ENCODE measurements around the gene FAM107A.
"Not testable (repeated sequence)": the region's sequence is repeated elsewhere in the genome, so short reads cannot be mapped to it uniquely, and the experiment has no call there.

The FAM107A gene

DNA sequence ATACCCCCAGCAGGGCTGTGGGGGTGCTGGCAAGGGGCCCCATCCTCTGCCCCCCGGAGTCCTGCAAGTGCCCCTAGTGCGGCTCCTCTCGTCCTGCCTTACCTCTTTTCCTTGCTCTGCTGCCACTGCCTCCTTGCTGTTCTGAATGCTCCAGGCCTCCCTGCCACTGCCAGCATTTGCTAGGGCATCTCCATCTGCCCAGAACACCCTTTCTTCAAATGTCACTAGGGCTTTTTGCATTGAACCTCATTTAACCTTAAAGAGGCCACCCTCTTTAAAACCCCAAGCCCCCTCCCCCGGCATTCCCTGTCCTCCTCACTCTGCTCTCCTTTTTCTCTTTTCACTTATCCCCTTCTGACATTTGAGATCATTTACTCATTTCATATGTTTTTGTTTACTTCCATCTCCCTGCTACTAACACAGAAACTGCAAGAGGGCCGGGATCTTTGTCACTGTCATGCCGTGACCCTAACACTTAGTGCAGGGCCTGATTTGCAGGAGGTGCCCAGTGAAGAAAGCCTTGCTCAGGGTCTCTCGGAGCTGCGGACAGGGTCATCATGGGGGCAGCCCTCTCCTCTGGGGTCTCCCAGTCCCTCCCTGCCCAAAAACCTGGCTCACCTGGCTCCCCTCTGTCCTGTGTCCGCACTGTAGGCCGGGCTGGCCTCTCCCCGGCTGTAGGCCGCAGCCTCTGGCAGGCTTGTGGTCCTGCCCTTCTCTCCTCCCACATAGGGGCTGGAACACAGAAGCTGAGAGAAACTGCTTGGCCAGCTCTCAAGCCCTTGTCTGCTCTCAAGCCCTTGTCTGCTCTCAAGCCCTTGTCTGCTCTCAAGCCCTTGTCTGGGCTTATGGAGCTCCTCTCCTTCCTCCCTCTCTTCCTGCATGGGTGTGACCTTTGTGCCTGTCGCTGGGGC is 40.4 kb downstream of the FAM107A start, which contains the start of gene ACOX2:
ACOX2 (minus strand) TSS at position 690 of the 911 bp plus-strand sequence. CDS start 2,084 bp downstream, outside the sequence.
- peak; percentile 58 for DNase-seq (ENCODE audit: low read depth)

DNA sequence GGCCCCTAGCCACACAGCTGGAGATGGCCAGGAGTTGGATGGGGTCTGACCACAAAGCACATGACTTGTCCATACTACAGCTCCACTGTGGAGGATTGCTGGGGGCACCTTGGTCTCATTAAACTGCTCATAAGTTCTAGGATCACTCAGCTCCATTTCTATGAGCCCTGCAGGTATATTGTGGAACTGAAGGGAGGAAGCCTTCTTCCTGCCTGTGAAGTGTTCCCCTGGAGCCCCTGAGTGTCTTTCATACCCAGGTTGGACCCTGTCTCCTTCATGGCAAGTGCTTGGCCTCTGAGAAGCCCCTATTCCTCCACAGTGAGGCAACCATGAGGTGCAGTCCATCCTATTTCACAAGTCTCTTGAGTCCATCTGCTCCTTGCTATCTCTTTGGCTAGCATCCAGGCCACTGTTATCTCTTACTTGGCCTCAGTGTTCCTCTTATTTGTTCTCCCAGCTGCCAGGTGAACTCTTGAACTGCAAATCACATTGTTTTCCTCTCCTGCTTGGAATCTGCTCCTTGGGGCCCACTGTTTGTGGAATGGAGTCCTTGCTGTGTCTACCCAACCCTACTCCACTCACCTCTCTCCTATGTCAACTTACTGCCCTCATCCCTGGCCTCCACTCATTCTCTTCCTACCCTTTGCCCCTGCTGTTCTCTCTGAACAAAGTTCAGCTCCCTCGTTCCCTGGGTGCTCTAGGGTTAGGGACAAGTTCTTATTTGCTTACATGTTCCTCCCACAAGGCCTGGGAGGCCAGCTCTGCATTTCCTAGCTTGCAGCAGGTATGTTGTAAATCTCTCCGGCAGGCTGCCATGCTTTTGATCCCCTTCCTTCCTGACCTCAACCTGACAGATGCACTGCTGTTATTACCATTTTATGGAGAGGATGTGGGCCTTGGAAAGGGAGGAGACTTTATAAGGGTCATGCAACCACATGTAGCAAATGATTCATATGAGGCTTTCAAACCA is 41.4 kb downstream of the FAM107A start:
- DNase-seq (ENCODE audit: low read depth): no peak

DNA sequence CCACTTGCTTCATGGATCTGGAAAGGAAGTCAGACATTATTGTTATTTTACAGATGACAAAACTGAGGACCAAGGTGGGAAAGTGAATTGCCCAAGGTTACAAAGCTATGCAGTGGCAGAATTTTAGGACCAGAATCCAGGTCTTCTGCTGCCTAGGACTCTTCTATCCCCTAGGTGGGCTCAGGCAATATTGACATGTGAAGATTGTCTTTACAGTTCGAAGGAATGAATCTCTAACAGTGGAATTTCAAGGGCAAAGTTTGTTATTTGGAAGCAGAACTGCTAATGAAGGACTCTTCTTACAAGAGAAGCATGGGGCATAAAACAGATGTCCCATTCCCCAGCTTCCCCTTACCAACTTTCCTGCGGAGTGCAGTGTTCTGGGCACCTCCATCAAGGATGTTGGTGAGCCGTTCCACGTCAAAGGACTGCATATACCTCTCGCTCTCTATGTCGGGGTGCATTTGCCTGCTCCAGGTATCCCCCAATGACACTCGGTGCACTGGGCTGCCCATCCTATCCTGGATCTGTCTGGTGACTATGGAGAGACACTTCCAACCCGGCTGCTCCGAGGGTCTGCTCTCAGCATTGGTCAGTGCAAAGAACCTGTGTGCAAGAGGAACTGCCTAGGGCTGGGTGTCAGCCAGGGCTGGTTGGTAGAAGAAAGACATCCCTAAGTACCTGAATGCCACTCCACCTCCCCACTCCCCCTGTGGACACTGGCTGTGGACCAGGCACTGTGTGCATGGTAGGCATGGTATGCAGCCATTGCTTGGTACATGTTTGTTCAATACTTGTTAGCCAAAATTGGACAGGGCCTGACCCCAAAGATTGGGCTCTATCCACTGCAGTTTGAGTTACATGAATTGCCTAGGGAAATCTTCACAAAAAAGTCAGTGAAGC is 42.3 kb downstream of the FAM107A start:
- DNase-seq (ENCODE audit: low read depth): no peak

DNA sequence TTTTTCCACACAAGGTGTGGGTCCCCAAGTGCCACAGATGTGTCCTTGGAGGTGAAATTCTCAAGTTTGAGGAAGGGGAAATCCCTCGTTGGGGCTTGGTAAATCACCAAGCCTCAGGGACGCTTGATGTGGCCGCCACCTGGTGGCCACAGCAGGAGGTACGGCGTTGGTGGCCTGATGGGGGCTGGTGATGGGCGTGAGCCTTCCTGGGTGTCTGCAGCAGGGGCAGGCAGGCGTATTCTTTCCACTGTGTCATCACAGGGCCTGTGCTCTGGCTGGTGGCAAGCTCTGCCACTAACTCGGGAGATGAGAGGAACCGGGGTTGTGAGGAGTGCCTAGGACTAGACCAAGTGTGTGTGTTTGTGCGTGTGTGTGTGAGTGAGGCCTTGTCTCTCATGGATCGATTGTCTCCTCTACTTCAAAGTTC is 44.4 kb downstream of the FAM107A start:
- DNase-seq (ENCODE audit: low read depth): peak; percentile 35

DNA sequence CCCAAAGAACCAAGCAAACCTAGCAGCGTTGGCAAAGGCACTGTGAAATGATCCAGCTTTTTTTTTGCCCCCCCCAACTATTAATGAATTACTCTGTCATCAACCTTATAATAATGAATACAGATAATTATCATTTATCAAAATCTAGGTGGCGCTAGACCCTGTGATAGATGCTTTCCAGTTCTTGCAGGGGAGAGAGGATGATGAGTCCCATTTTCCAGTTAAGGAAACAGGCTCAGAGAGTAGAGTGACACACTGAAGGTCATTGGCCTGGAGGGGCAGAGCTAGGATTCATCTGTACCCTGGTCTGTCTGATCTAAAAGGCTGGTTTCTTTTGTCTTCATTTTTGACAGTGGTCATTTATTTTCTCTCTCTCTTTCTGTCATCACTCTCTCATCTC is 45.2 kb downstream of the FAM107A start:
- DNase-seq (ENCODE audit: low read depth): no peak

DNA sequence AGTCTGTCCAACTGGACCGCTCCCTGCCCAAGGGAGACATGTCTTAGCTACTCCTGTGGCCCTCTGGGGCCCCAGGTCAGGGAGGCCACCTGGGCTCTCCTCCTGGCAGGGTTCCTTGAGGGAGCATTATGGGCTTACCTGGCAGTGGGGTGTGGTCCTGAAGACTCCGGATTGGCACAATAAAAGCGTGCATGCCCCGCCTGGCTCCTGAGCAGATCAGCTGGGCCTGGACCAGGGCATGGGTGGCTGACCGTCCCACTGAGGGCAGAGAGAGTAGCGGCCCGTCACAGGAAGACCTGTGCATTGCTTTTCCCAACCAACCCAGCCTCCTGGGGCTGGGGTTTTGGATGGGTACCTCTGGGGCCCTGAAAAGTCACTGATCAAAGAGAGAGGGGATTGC is 45.6 kb downstream of the FAM107A start:
- no peak for DNase-seq (ENCODE audit: low read depth)

DNA sequence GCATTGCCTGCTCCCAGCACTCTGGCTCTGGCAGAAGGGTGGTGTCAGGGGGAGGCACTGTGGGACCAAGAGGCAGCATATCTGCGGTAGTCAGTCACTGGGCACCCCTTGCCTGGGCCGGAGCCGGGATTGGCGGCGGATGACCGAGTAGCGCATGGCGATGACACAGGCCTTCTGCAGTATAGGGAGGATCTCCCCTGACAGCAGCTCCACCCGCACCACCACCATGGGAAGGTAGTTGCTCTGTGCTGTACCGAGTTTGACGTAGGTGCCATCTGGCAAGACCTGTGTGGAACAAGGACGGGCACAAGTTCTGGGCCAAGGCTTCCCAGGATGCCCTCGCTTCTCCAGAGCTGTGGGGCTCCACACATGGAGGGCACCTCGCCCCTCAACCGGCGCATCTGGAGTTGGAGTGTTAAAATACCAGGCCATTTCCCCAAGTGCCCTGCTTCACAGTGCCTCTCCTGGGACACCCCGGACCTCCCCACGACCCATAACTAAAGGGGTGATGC is 46.8 kb downstream of the FAM107A start:
- DNase-seq (ENCODE audit: low read depth): no peak

DNA sequence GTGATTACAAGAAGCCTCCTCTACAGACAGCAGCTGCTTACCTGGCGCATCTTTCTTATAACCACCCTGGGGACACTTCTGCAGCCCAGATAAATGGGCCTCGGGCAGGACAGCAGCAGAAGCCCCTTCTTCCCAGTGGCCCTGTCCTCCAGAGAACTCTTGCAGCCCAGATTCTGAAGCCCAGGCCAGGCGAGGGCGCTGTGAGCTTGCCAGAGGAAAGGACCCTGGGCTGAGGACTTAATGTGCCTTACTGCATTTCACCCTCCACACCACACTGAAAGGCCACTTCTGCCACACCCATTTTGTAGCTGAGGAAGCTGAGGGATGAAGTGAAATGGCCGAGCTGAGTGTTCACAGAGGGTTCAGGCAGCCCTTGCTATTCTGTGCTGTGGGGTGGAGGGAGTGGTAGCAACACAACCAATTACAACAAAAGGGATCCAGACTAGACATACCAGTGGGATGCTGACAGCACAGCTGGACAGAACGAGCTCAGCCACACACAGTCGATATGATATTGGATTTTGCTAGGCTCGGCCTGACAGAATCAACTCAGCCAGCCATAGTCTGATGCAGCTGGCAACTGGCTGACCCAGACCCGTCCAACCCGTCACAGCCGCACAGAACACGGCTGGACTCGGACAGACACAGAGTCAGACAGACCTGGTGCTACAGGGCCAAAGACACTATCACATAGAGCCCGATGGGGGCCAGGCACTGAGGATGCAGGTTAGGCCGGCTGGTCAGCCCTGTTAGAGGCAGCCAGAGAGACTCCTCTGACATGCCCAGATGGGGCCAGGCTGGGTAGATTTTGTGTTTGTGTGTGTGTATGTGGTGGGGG is 47.5 kb downstream of the FAM107A start:
- no peak for DNase-seq (ENCODE audit: low read depth)

DNA sequence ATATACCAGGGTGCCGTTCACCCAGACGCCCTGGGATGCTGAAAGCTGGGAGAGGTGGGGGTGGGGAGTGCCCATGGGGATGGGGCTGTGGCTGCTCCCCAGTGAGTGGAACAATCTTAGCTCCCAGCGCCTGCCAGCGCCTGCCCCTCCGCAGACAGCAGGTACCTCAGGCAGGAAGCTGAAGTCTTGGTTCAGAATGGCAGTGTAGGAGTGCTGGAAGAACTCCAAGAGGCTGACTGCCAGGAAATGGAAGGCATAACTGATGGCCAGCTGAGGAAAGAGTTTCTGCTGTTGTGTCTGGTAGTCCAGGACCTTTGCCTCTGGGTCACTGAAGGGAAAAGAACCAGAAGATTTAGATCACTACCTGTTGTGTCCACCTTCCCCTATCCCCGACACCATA is 48.6 kb downstream of the FAM107A start:
- no peak for DNase-seq (ENCODE audit: low read depth)

DNA sequence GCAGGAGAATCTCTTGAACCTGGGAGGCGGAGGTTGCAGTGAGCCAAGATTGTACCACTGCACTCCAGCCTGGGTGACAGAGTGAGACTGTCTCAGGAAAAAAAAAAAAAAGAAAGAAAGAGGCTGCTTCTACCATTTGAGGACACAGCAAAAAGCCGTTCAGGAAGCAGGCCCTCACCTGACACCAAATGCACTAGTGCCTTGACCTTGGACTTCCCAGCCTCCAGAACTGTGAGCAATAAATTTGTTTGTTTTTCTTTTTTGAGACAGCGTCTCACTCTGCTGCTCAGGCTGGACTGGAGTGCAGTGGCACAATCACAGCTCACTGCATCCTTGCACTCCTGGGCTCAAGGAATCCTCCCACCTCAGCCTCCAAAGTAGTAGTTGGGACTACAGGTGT is 49.8 kb downstream of the FAM107A start:
- not testable (repeated sequence) for DNase-seq (ENCODE audit: low read depth)

DNA sequence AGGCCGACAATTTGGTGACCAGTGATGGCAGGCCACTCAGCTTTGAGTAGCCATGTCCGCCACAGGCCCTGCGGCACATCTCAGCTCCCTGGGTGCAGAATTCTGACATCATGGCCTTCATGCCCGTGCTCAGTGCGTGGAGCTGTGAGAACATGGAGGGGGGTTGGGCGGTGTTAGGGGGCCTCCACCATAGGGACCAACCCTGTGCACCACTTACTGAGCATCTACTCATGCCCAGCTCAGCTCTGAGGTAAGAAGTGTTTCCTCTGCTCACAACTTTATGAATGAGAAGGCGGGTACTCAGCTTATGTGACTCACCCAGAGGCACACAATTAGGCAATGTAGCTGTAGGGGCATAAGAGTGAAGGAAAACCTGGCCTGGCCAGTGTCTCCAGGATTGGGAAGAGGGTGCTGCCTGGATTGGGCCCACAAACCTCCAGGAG is 50.7 kb downstream of the FAM107A start:
- peak; percentile 83 for DNase-seq (ENCODE audit: low read depth)

DNA sequence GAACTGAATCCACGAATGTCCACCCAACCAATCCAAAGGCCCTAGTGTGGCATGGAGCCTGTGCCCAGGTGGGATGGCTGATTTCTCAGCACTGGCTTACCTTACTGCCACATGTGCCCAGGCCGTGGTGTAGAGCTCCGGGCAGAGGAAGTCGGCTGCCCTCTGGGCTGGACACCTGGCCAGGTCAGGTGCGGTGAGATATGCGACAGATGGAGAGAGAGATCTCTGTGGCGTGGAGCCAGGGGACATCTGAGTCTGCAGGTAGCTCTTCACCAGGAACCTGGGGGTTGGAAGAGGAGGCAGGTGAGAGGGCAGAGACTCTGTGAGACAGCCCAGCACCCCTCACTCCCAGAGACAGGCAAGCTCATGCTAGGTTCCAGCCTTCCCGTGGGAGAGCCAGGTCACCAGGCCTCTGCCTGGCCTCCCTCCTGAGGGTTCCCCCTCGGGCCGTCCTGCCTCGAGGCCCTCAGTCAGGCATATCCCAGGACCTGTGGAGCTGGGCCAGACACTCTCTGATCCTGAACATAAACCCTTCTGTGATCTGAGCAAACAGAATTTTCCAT is 52.8 kb downstream of the FAM107A start:
- no peak for DNase-seq (ENCODE audit: low read depth)

DNA sequence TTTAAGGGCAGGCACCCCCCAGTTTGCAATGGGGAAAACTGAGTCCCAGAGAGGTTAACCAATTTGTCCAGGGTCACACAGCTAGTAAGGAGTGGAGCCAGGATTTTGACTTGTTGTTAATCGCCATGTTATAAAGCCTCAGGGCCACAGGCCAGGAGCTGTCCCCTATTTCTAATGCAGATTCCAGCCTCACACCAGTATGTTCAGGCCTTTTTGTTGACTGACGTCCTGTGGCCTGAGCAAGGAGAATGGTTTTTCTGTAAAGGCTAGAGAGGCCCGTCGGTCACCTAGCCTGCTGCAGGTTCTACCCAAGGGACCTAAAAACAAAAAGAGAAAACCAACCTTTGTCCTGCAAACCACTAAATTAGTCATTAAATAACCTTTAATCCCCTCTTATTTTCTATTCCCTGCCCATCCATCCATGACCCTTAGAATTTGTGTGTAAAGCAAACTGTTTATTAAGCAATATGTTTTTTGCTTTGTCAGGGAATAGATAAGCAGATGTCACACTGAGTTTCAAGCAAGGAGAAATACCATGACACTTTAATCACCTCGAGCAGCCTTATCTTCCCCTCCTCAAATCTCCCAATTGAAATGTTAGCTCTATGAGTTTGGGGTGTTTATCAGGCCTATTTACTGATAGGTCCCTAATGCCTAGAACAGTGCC is 54.3 kb downstream of the FAM107A start:
- no peak for DNase-seq (ENCODE audit: low read depth)

DNA sequence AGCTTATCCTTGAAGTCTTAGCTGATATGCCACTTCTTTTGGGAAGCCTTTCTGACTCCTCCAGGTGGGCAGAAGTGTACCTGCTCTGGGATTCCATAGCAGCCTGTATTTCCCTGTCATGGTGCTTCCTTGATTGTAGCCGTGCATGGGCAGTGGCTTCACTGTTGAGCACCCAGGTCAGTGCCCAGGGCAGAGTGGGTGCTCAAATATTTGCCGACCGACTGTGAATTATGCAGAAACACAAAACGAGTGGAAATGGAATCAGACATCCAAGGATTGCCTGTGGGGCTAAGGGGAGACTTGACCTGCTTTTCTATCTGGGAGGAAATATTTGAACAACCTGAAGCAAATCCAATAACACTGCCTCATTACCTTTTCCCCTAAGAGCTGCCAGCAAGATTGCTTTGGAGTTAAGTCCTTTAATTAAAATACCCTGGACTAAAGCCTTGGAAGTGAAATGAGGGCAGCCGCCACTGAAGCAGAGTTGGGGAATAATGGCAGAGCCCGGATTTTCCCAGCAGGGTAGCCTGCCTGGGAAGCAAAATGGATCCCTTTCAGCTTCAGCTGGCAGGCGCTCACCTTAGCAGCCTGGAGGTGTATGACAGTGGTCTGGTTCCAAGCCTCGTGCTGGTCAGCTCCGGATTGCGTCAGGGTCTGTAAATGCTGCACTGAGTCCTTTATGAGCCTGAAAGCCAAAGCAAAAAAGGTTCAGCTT is 55.1 kb downstream of the FAM107A start:
- no peak for DNase-seq (ENCODE audit: low read depth)

DNA sequence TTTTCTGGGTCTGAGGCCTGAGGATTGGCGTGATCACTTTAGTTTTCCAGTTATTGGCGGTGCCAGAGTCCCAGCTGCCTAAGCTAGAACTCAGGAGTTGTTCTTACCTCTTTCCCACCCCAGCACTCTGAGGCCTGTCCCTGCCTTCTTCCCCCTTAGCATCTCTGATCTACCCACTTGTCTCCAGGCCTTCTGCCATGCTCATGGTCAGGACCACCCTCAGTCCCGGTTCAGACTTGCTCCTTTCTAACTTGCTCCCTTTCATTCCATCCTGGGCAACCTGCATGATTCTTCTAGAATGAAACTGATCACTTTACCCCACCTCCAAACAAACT is 55.9 kb downstream of the FAM107A start:
- no peak for DNase-seq (ENCODE audit: low read depth)

DNA sequence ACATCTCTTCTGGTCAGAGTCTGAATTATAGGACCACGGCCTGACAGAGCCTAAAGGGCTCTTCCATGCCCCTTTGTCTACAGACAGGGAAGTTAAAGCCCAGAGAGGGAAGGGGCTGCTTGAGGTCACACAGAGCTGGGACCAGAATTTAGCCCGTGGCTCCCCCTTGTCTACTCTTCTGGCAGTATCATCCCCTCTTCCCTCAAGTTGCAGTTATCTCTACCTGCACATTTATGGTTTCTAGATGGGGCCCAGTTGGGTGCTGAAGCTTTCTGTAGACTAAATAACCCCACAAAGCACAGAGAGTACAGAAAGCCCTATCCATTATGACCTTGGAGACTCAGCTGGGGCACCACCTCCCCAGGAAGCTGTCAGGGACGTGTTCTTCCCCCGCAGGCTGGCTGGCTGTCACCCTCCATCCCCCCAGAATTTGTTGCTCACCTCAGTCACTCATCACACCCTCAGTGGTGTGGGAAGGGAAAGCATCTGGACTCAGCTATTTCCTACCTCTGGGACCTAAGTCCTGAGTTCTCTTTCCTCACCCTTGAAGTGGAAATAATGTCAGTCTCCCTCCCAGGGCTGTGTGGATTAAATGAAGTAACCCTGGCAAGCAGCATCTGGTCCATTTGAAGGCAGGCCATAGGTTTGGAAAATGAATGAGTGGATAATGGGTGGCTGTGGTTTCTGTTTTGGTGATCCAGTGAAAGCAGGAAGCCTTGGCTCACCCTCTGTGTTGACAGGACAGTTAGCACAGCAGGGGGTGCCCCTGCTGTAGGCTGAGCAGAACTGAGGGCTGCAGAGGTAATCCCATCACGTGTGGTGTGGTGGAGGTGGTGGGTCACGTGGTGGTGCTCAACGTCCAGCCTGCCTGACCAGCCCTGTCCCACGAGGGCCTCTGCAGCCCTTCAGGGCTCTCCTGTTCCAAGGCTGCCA is 56.5 kb downstream of the FAM107A start:
- no peak for DNase-seq (ENCODE audit: low read depth)

DNA sequence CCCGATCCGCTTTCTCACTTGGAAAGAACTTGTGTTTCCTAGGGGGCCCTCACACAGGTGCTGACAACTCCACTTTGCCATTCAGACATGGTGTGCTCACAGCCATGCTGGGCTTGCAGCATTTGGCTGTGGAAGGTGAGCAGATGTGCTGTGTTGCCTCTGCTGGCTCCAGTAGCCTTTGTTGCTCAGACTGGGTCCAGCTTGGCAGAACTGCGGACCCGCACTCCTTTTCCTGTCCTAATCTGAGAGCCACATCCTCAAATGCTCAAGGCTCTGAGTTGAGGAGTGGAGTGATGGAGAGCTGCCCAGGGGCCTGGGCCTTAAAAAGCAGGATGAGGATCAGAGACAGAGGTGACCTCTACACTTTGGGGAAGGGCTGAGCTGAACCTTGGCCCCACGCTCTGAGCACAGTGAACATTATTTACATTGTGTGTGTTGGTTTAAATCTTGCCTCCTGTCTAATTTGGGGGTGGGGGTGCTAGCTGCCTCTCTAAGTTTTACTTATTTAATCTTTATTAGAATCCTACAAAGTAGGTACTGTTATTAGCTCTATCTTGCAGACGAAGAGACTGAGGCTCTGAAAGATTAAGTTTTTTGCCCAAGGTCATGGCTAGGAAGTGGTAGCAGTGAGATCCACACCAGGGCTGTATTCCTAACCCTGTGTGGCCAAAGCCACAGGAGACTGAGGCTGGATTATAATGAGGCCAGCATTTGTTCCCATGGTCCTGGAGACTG is 57.4 kb downstream of the FAM107A start:
- no peak for DNase-seq (ENCODE audit: low read depth)
